Prostate gland (tissue), 2 donors: ENCODE data around the gene N4BP2. TPM values are rescaled to one million over a fixed set of nuclear protein-coding genes. Genes with fewer than 3 reads are reported as not detected.

Source experiments
- DNase-seq: peaks from one replicate; pipeline ENCODE4 v3.0.0-alpha.2; 2019; ENCODE audit warnings: low spot score
- H3K27ac ChIP-seq, 2 donors: fragments of 200-600 bp; sonication (generic); 2 replicates each; pipeline ENCODE4 v1.5.1; 2017 to 2019
- H3K27me3 ChIP-seq: fragments of 200-600 bp; sonication (generic); replicated peaks from 2 replicates; pipeline ENCODE4 v1.5.1; 2019; ENCODE audit not compliant: insufficient read depth
- H3K36me3 ChIP-seq, 2 donors: fragments of 200-600 bp; sonication (generic); 1 replicate in 1 of 2; 2 replicates in 1 of 2; pipeline versions ENCODE4 v1.5.1 to v1.8.1; 2017 to 2019
- H3K4me1 ChIP-seq: fragments of 200-600 bp; sonication (generic); replicated peaks from 2 replicates; pipeline ENCODE4 v1.5.1; 2019
- H3K4me3 ChIP-seq, 2 donors: fragments of 200-600 bp; sonication (generic); 2 replicates each; pipeline ENCODE4 v1.5.1; 2017 to 2019
- H3K9me3 ChIP-seq: fragments of 200-600 bp; sonication (generic); 2 replicates; pipeline ENCODE4 v1.5.1; 2017
- POLR2A ChIP-seq: fragments of 450-650 bp; IDR thresholded peaks from one replicate; pipeline ENCODE4 v1.6.1; 2016; ENCODE audit warnings: antibody characterized with exemption, mild to moderate bottlenecking
- POLR2AphosphoS5 ChIP-seq: sonication (generic); formaldehyde crosslinking; IDR thresholded peaks from one replicate; pipeline ENCODE4 v1.6.1; 2017; ENCODE audit warnings: antibody characterized with exemption
- WGBS: methylation state at CpG from one replicate; pipeline ENCODE4 v1.1.5; 2018; 5-methylcytosine and 5-hydroxymethylcytosine counted together
- intact Hi-C: fragments of 100-400 bp; cut with DNase I; formaldehyde crosslinking; loops from one replicate; pipeline ENCODE4 v1.14.2; 2022
- total RNA-seq, 2 donors: library from RNA; depleted of rRNA; stranded (reverse); fragments of >200 nt; gene quantifications; one replicate each; pipeline ENCODE4 v1.1.0, GENCODE V29; 2016
- TF ChIP-seq, protein P1 (sequence below), 4 experiments: fragments of 200-600 bp in 2 of 4; fragments of 450-650 bp in 2 of 4; sonication (generic) in 2 of 4; IDR thresholded peaks; 1 replicate in 3 of 4; 2 replicates in 1 of 4; pipeline ENCODE4 v1.5.1; 2016 to 2019; ENCODE audit warnings: antibody characterized with exemption in 4 of 4, mild to moderate bottlenecking in 2 of 4, moderate library complexity in 2 of 4

N4BP2 gene
- total RNA-seq, 2 donors from 2014 or later: 8.7 to 14.7 TPM

- Histone ChIP-seq H3K9me3 (no peaks in the 10 kb centered on the region), H3K36me3 (no peaks in the 10 kb centered on the region), H3K4me1 (no peaks in the 10 kb centered on the region), H3K4me3 (no peak overlapping the region), H3K27ac (no peak overlapping the region), H3K27me3 (no peaks in the 10 kb centered on the region)
- WGBS: 83% methylated on average over 3 of the region's 3 CpGs
- DNase-seq: no peak
- intact Hi-C loops: loop anchor here (5.0 kb wide), 1 partner anchor 156 kb away; no protein-coding TSS in a partner anchor
- no peak for TF ChIP-seq POLR2AphosphoS5
- TF ChIP-seq, protein P1, sequence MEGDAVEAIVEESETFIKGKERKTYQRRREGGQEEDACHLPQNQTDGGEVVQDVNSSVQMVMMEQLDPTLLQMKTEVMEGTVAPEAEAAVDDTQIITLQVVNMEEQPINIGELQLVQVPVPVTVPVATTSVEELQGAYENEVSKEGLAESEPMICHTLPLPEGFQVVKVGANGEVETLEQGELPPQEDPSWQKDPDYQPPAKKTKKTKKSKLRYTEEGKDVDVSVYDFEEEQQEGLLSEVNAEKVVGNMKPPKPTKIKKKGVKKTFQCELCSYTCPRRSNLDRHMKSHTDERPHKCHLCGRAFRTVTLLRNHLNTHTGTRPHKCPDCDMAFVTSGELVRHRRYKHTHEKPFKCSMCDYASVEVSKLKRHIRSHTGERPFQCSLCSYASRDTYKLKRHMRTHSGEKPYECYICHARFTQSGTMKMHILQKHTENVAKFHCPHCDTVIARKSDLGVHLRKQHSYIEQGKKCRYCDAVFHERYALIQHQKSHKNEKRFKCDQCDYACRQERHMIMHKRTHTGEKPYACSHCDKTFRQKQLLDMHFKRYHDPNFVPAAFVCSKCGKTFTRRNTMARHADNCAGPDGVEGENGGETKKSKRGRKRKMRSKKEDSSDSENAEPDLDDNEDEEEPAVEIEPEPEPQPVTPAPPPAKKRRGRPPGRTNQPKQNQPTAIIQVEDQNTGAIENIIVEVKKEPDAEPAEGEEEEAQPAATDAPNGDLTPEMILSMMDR (IDR thresholded peaks at IDR 0.05): no peak
Measured at GRCh38 chr4:40150932-40151331, 94.3 kb downstream of the N4BP2 start.

DNA sequence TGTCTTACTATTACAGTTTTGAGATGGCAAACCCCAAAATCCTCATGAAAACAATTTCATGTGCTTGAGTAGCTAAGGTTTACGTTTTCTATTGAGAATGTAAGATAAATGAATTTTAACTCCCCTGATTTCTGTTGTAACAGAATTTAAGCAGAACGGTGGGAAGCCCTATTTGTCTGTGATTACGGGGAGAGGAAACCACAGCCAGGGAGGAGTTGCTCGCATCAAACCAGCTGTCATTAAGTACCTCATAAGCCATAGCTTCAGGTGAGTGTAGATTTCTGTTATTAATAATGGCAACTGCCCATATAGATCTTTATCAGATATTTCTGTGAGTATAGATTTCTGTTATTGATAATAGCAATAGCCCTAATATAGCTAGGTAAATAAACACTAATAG is 96.0 kb downstream of the N4BP2 start:
- no peak for TF ChIP-seq POLR2A
- TF ChIP-seq, protein P1 (IDR thresholded peaks at IDR 0.05): no peak
- TF ChIP-seq POLR2AphosphoS5: no peak
- Histone ChIP-seq H3K4me1 (no peaks in the 10 kb centered on the region), H3K27me3 (no peaks in the 10 kb centered on the region), H3K27ac (no peak overlapping the region), H3K9me3 (no peaks in the 10 kb centered on the region), H3K4me3 (no peak overlapping the region), H3K36me3 (no peaks in the 10 kb centered on the region)
- DNase-seq: no peak
- intact Hi-C loops: loop anchor here (5.0 kb wide), 1 partner anchor 155 kb away; no protein-coding TSS in a partner anchor
- WGBS: 87% methylated on average over 4 of the region's 4 CpGs

DNA sequence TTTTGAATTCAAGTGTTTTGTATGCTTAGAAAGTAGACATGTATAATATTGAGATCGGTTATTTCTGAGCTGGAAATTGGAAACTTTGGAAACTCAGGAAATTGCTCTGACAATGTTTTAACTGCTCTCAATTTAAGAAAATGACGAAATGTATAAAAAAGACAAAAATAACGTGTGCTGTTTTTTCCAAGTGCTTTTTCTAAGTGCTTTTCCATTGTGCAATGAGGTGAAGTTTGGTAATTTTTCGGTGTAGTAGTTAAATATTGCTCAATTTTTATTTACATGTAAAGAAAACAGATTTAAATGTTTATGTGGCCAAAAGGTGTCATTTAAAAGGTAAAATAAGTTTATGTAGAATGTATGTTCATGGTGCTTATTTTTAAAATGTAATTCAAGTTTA is 100.8 kb downstream of the N4BP2 start:
- 91% methylated on average over 4 of the region's 4 CpGs for WGBS
- intact Hi-C loops: no loop called here
- no peaks in the 10 kb centered on the region for H3K4me1 ChIP-seq
- DNase-seq: no peak
- H3K27ac ChIP-seq: no peak overlapping the region
- no peaks in the 10 kb centered on the region for H3K36me3 ChIP-seq
- no peak overlapping the region for H3K4me3 ChIP-seq
- H3K27me3 ChIP-seq: no peaks in the 10 kb centered on the region
- no peaks in the 10 kb centered on the region for H3K9me3 ChIP-seq
- TF ChIP-seq POLR2A (no peak), POLR2AphosphoS5 (no peak)

DNA sequence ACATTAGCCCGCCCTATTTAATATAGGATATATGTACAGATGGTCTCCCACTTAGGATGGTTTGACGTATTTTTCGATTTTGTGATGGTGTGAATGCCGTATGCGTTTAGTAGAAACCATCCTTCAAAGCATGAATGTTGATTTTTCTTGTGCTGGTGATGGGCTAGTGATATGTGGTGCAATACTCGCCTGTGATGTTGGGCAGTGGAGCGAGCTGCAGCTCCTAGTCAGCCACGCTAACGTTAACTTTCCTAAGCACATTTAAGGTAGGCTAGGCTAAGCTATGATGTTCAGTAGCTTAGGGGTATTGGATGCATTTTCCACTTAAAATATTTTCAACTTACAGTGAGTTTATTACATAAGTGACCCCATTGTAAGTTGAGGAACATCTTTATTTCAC is 103.6 kb downstream of the N4BP2 start:
- TF ChIP-seq POLR2AphosphoS5: no peak
- TF ChIP-seq, protein P1 (IDR thresholded peaks at IDR 0.05): no peak
- H3K36me3 ChIP-seq: no peaks in the 10 kb centered on the region
- WGBS: 94% methylated on average over 9 of the region's 9 CpGs
- no peaks in the 10 kb centered on the region for H3K4me1 ChIP-seq
- no peak for DNase-seq
- intact Hi-C loops: no loop called here
- H3K27me3 ChIP-seq: no peaks in the 10 kb centered on the region
- H3K27ac ChIP-seq: no peak overlapping the region
- H3K9me3 ChIP-seq: no peaks in the 10 kb centered on the region
- no peak overlapping the region for H3K4me3 ChIP-seq

DNA sequence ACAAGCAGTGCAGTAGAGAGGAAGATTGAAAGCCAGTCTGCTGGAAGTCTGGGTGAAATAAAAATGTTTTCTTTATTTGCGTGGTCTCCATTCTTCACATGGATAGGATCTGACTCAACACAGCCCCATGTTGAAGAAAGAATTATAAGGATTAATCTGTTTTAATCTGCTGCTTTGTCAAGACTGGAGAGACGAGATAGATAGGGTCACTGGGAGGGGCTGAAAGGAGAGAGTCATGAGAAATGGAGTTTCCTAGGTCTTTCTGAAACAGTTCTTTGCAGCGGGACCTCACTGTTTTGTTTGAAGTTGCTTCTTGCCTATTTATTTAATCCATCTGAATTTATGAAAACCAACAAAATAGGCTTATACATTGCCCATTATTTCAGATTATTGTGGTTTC is 107.8 kb downstream of the N4BP2 start:
- no peaks in the 10 kb centered on the region for H3K27me3 ChIP-seq
- intact Hi-C loops: no loop called here

More for the DNA sequence above, 107.8 kb downstream of the N4BP2 start:
- Histone ChIP-seq H3K9me3 (no peaks in the 10 kb centered on the region), H3K4me3 (no peak overlapping the region), H3K4me1 (no peaks in the 10 kb centered on the region), H3K36me3 (no peaks in the 10 kb centered on the region), H3K27ac (no peak overlapping the region)
- TF ChIP-seq POLR2A (no peak), POLR2AphosphoS5 (no peak)
- TF ChIP-seq, protein P1 (IDR thresholded peaks at IDR 0.05): no peak
- no peak for DNase-seq
- WGBS: 89% methylated on average over 3 of the region's 3 CpGs
